Right lobe of liver (tissue), 6 donors: ENCODE results near the gene PITPNM3. TPM values are rescaled to one million over a fixed set of nuclear protein-coding genes. Genes with fewer than 3 reads are reported as not detected.

Source experiments
- ATAC-seq, 4 donors: fragments of 200-7000 bp; cut with Tn5 transposase; one replicate each; pipeline ENCODE4 v1.9.1; 2020; ENCODE audit warnings: mild to moderate bottlenecking in 4 of 4, moderate library complexity in 4 of 4
- DNase-seq, 3 donors: peaks; one replicate each; pipeline ENCODE4 v3.0.0-alpha.2; 2020
- H3K27ac ChIP-seq, 3 donors: fragments of 200-600 bp; one replicate each; pipeline ENCODE4 v1.8.0; 2022
- H3K27me3 ChIP-seq, 2 donors: fragments of 200-600 bp; one replicate each; pipeline ENCODE4 v1.8.0; 2022
- H3K36me3 ChIP-seq, 4 donors: fragments of 200-600 bp; sonication (generic) in 1 of 4; one replicate each; pipeline versions ENCODE4 v1.5.1 to v1.8.0; 2017 to 2022; ENCODE audit warnings: control low read depth in 1 of 4
- H3K4me1 ChIP-seq, 4 donors: fragments of 200-600 bp; sonication (generic) in 1 of 4; one replicate each; pipeline versions ENCODE4 v1.5.1 to v1.8.0; 2017 to 2022; ENCODE audit warnings: control low read depth in 1 of 4
- H3K4me3 ChIP-seq, 3 donors: fragments of 200-600 bp; one replicate each; pipeline ENCODE4 v1.8.0; 2022
- H3K9me3 ChIP-seq, 4 donors: fragments of 200-600 bp; sonication (generic) in 1 of 4; one replicate each; pipeline versions ENCODE4 v1.5.1 to v1.8.0; 2017 to 2022; ENCODE audit warnings: control low read depth in 1 of 4
- CTCF ChIP-seq, 4 donors: fragments of 200-600 bp in 3 of 4; fragments of 450-650 bp in 1 of 4; IDR thresholded peaks; one replicate each; pipeline versions ENCODE4 v1.5.1 to v1.8.0; 2016 to 2022; ENCODE audit warnings: antibody characterized with exemption in 4 of 4, mild to moderate bottlenecking in 2 of 4
- POLR2A ChIP-seq: fragments of 450-650 bp; IDR thresholded peaks from one replicate; pipeline ENCODE4 v1.6.1; 2017; ENCODE audit warnings: antibody characterized with exemption, mild to moderate bottlenecking
- WGBS: methylation state at CpG from one replicate; pipeline ENCODE4 v1.1.6; 2018; ENCODE audit warnings: low coverage, low lambda C conversion rate; ENCODE audit not compliant: insufficient coverage; ENCODE audit errors: missing lambda C conversion rate; 5-methylcytosine and 5-hydroxymethylcytosine counted together
- intact Hi-C, 2 donors: fragments of 100-400 bp; cut with DNase I; formaldehyde crosslinking; loops; one replicate each; pipeline versions ENCODE4 v1.11.2 to v1.14.1; 2022
- small RNA-seq, 2 experiments: library from RNA; depleted of rRNA; stranded (forward); fragments of <200 nt; gene quantifications; one replicate each; pipeline ENCODE3, GENCODE V24; 2016
- total RNA-seq, 6 experiments: library from RNA; depleted of rRNA in 2 of 6; stranded (reverse); fragments of >200 nt in 2 of 6; fragmentation: NEBNext Ultra II Directional in 3 of 6; extraction: Animal tissue kit (Norgen Biotek cat#: 25700) in 3 of 6; gene quantifications; one replicate each; pipeline versions ENCODE4 v1.1.0 to v1.2.4, GENCODE V29; 2016 to 2023
- donor health status: DM: no; HTN: yes; CAD: no.
- donor health status: DM: no; HTN: no; CAD: no.
- donor health status: DM: no; HTN: no; CAD: no.
- donor health status: DM: no; HTN: yes; CAD: no.
- donor health status: DM: no; HTN: yes; CAD: no.

Gene PITPNM3
- total RNA-seq, 6 experiments from 2014 or later: 0.91 to 3.8 (median 1.2) TPM

DNA sequence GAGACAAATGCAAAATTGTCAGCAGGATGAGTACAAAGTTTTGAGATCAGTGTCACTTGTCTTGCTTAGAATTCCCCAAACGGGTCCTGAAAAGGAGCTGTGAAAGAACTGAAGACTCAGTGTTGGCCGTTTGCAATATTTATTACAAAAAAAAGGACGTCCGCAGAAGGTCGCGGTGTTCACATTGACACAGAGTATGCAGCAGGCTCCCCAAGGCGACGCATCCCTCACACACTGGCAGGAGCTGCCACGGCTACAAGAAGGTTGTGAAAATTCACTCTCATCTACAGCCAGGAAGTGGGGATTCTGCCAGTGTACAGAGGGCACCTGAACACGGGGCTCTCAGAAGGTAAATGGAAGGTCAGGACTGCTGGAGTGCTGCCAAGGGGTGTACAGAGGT is 147.6 kb downstream of the PITPNM3 start:
- WGBS: 26% methylated on average over 7 of the region's 10 CpGs
- Histone ChIP-seq H3K27me3 (no peaks in the 10 kb centered on the region), H3K9me3 (no peaks in the 10 kb centered on the region), H3K4me1 (no peaks in the 10 kb centered on the region), H3K27ac (no peak overlapping the region), H3K4me3 (no peak overlapping the region), H3K36me3 (no peaks in the 10 kb centered on the region)
- ATAC-seq (no peak), DNase-seq (no peak)
- intact Hi-C loops: no loop called here
- no peak for TF ChIP-seq POLR2A
- no peak for TF ChIP-seq CTCF (IDR thresholded peaks at IDR 0.05)

- Histone ChIP-seq H3K27me3 (no peaks in the 10 kb centered on the region), H3K4me1 (no peaks in the 10 kb centered on the region), H3K27ac (no peak overlapping the region), H3K4me3 (no peak overlapping the region), H3K36me3 (no peaks in the 10 kb centered on the region), H3K9me3 (no peaks in the 10 kb centered on the region)
- WGBS: 49% methylated on average over 6 of the region's 6 CpGs
- DNase-seq: no peak
- TF ChIP-seq POLR2A (no peak), CTCF (IDR thresholded peaks at IDR 0.05) (no peak)
- intact Hi-C loops: no loop called here
- ATAC-seq: no peak
These were observed 148.1 kb downstream of the PITPNM3 start for GRCh38 chr17:6408276-6408675.

- TF ChIP-seq POLR2A (no peak), CTCF (IDR thresholded peaks at IDR 0.05) (no peak)
- ATAC-seq: no peak
- no peak for DNase-seq
- 64% methylated on average over 6 of the region's 6 CpGs for WGBS
- no peaks in the 10 kb centered on the region for H3K36me3 ChIP-seq
- no peaks in the 10 kb centered on the region for H3K27me3 ChIP-seq
- no peak overlapping the region for H3K4me3 ChIP-seq
- no peaks in the 10 kb centered on the region for H3K4me1 ChIP-seq
- intact Hi-C loops: no loop called here
- no peak overlapping the region for H3K27ac ChIP-seq
- no peaks in the 10 kb centered on the region for H3K9me3 ChIP-seq
These were observed 154.1 kb downstream of the PITPNM3 start for GRCh38 chr17:6402258-6402657.

Small RNA genes lying within 50 kb of the gene (small RNA-seq; reads per million reads assigned to genes)
- gene RF00017 (0 reads per million in 2 experiments), gene RNA5SP435 (2.7 to 5.9 reads per million in 2 experiments)

Other genes starting within 250 kb of the PITPNM3 start
- gene AIPL1, start 121.4 kb downstream of the PITPNM3 start, total RNA-seq: not detected
- under 1 TPM in 2 of 6 experiments, not detected in 4; 0.18 to 0.37 TPM for gene PIMREG, start 112.1 kb downstream of the PITPNM3 start, total RNA-seq
- gene KIAA0753, start 84.2 kb upstream of the PITPNM3 start, total RNA-seq: 1 to 10 TPM; 3.7 to 6.5 (median 4.9) TPM
- gene TXNDC17, start 84.5 kb upstream of the PITPNM3 start, total RNA-seq: 100 to 1,000 TPM in 2 of 6 experiments, 10 to 100 TPM in 4; 50.4 to 204 (median 72.1) TPM
- 10 to 100 TPM in 2 of 6 experiments, 1 to 10 TPM in 4; 3.5 to 10.7 (median 7.4) TPM for gene MED31, start 95.0 kb upstream of the PITPNM3 start, total RNA-seq
- 1 to 10 TPM; 1.2 to 4.0 (median 1.9) TPM for gene C17orf100, start 95.2 kb upstream of the PITPNM3 start, total RNA-seq
- gene SLC13A5, start 156.8 kb upstream of the PITPNM3 start, total RNA-seq: 100 to 1,000 TPM; 142 to 383 (median 264) TPM
- 10 to 100 TPM; 15.9 to 76.8 (median 42.7) TPM for gene XAF1, start 199.5 kb upstream of the PITPNM3 start, total RNA-seq
- 1 to 10 TPM in 1 of 6 experiments, under 1 TPM in 4, not detected in 1; 0.33 to 1.2 (median 0.49) TPM for gene FBXO39, start 219.7 kb upstream of the PITPNM3 start, total RNA-seq